T-helper 9 cell (primary cell): ENCODE data around the gene KPNB1.
"Not testable (repeated sequence)": the region's sequence is repeated elsewhere in the genome, so short reads cannot be mapped to it uniquely, and the experiment has no call there.

ENCODE experiments used
- DNase-seq: peaks from one replicate; pipeline ENCODE4 v3.0.0-alpha.2; 2020

The KPNB1 gene

GRCh38 chr17:47682727-47683126 is 33.0 kb downstream of the KPNB1 start:
- DNase-seq: not testable (repeated sequence)

GRCh38 chr17:47684025-47684424 is 34.3 kb downstream of the KPNB1 start:
- DNase-seq: no peak

- DNase-seq: no peak
Observed at GRCh38 chr17:47684535-47685193, 34.9 kb downstream of the KPNB1 start.

- no peak for DNase-seq
Observed at GRCh38 chr17:47685556-47686275, 36.0 kb downstream of the KPNB1 start.

- no peak for DNase-seq
Observed at GRCh38 chr17:47686276-47686635, 36.5 kb downstream of the KPNB1 start.

GRCh38 chr17:47686664-47687327 is 37.1 kb downstream of the KPNB1 start:
- DNase-seq: no peak

GRCh38 chr17:47687328-47687690 is 37.6 kb downstream of the KPNB1 start:
- DNase-seq: no peak

GRCh38 chr17:47687748-47688147 is 38.0 kb downstream of the KPNB1 start:
- DNase-seq: no peak

- DNase-seq: no peak
Observed at GRCh38 chr17:47690121-47690520, 40.4 kb downstream of the KPNB1 start.

GRCh38 chr17:47692137-47692894 is 42.6 kb downstream of the KPNB1 start:
- DNase-seq: no peak

- DNase-seq: no peak
Observed at GRCh38 chr17:47692895-47693730, 43.4 kb downstream of the KPNB1 start.

GRCh38 chr17:47693731-47694580 is 44.2 kb downstream of the KPNB1 start, which contains the start of gene TBKBP1:
TSS of gene TBKBP1 (plus strand) at chr17:47694161. CDS start at chr17:47696113, 1,952 bp downstream.
- DNase-seq: peak; percentile 46

- DNase-seq: no peak
Observed at GRCh38 chr17:47694581-47695428, 45.1 kb downstream of the KPNB1 start.

GRCh38 chr17:47695429-47696376 is 46.0 kb downstream of the KPNB1 start:
- no peak for DNase-seq

- DNase-seq: no peak
Observed at GRCh38 chr17:47696717-47697642, 47.3 kb downstream of the KPNB1 start.

GRCh38 chr17:47697906-47698711 is 48.4 kb downstream of the KPNB1 start:
- DNase-seq: no peak
